Activated CD4-positive, alpha-beta T cell treated with anti-CD3 and anti-CD28 coated beads, Interleukin-10, Interleukin-2, amounts not matched to agents 100 ng/mL and 50 ng/mL, durations not matched to agents 16 hours and 8 hours (primary cell): ENCODE measurements around the gene OAF.
A peak's percentile ranks its signal among the peaks of the same experiment; 100 is the strongest.
"Not testable (repeated sequence)": the region's sequence is repeated elsewhere in the genome, so short reads cannot be mapped to it uniquely, and the experiment has no call there.

Experiments
- DNase-seq: peaks from one replicate; pipeline ENCODE4 v3.0.0-alpha.2; 2020

OAF gene

GRCh38 chr11:120245434-120245833 lies 34.6 kb downstream of the OAF start:
- no peak for DNase-seq

DNA sequence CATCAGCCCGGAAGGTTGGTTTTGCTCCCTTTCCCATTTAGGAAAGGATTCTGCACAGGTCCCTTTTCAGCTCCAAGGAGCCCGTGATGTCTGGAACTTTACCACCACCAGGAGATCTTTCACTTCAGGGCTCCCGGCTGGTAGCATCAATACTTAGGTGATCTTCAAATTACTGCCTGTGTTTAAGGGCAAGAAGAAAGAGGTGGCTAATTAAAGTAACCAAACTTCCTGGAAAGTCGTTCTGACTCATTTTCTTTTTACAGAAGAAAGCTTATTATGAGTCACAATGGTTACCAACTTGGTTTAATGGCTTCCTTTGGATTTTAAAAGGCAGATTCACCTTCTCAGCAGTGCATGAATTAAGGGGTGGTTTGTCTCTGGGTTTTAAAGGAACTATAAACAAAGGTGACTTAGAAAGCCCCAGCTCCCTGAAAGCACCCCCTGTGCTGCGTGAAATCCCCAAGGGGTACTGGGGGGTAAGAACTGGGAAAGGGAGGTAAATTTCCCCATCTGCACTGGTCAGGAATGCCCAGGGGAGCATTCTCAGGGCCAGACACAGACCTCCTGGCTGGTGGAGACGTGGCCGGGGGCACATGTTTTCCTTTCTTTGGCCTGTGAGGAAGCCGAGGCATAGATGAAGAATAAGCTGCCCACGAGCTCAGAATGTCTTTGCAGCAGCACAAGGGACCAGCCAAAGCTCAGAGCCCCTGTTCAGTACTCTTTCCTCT lies 37.9 kb downstream of the OAF start:
- peak; percentile 83 for DNase-seq

DNA sequence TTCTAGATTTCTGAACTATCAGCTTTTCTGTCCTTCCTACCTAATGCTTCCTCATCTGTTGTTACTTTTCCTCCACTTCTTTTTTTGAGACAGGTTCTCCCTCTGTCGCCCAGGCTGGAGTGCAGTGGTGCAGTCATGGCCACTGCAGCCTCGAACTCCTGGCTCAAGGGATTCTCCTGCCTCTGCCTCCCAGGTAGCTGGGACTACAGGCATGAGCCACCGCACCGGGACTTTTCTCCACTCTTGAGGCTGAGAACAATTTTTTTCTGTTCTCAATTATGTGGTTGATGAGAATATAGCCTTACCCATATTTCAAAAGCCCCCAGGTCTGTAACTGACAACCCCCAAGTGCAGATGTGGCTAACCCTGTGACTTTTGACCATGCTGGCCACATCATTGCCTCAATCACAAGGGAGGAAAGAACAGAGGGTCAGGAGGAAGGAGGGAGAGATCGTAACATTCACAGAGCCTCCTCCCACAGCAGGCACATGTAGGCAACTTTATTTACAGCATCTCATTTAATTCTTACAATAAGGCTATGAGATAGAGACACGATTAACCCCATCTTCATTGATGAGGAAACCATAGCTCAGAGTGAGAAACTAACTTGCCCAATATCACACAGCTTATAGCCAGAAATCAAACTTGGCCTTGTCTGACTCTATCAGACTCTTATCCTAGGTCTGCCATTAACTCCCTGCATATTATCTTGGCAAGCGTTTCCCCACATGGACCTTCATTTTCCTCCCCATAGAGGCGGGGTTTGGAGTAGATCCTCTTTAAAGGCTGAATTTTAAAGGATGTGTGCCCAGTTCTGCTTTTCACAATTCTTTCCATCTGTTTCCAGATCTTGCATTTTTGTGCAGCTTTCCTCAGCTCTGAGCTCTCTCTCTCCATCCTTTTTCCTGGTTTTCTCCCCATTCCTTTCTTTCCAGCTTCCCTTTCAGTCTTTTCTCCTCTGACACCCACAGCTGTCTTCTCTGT lies 38.7 kb downstream of the OAF start:
- DNase-seq: no peak

GRCh38 chr11:120253377-120253776 lies 42.5 kb downstream of the OAF start:
- not testable (repeated sequence) for DNase-seq

GRCh38 chr11:120254788-120255518 lies 44.1 kb downstream of the OAF start:
- DNase-seq: no peak

- no peak for DNase-seq
Observed at GRCh38 chr11:120255519-120255866, 44.7 kb downstream of the OAF start.

DNA sequence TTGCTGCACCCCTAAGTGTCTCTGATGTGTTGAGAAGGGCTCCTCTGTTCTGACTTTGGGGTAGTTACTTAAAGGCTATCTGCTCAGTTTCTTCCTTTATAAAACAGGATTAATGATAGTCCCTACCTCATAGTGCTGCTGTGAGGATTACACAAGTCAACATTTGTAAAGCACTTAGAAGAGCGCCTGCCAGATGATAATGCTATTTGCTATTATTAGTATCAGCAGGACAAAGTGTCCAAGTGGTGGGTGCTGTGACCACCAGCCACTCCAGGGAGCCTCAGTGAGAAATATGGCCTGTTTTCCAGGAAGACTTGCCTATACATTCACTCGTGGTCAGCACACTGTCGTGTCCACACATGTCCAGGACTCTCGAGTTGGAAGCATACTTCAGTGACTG lies 45.3 kb downstream of the OAF start:
- no peak for DNase-seq

- DNase-seq: no peak
Observed at GRCh38 chr11:120256779-120257178, 45.9 kb downstream of the OAF start.

GRCh38 chr11:120257346-120257745 lies 46.5 kb downstream of the OAF start:
- DNase-seq: no peak

GRCh38 chr11:120258661-120259060 lies 47.8 kb downstream of the OAF start:
- no peak for DNase-seq

- no peak for DNase-seq
Observed at GRCh38 chr11:120259241-120259640, 48.4 kb downstream of the OAF start.

- DNase-seq: no peak
Observed at GRCh38 chr11:120259988-120260565, 49.2 kb downstream of the OAF start.

DNA sequence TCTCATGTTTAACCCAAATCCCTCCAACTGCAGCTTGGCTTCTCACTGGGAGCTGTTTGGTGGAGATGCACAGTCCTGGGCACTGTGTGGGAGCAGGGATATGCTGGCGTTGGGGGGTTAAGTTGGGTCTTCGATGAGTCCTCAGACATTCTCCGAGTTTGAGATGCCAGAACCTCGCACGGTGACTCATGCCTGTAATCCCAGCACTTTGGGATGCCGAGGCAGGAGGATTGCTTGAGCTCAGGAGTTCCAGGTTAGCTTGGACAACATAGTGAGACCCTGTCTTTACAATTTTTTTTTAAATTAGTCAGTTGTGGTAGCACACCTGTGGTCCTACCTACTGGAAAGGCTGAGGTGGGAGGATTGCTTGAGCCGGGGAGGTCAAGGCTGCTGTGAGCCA lies 49.8 kb downstream of the OAF start:
- no peak for DNase-seq

DNA sequence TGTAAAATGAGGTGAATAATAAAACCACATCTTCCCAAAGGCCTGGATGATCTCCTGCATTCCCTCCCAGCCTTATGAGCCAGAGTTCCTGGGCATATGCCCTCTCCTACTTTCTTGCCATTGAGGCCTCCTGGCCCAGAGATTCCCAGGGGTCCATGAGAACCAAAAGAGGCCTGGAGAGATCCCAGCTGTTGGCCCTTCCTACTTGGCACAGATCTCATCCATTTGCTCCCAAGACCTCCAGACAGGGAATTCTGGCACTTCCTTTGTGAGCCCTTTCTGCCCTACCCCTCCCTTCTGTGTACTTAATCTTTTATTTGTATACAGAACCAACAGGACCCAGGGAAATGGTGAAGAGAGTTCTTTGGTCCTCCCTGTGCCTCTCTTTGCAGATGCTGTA lies 50.5 kb downstream of the OAF start:
- DNase-seq: no peak

GRCh38 chr11:120261931-120262330 lies 51.1 kb downstream of the OAF start:
- DNase-seq: no peak

DNA sequence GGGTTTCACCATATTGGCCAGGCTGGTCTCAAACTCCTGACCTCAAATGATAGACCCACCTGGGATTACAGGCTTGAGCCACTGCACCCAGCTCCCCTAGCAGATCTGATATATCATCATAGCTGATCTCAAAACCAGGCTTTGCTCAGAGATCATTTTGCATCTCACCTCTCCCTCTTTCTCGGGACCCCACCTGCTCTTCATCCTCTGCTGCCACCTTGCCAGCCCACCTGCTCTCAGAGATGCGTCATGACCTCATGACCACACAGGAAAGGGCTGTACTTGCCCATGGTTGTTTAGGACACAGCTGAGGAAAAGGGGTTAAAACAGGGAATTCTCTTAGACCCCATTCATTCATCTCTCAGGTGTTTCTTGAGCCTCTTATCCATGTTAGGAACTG lies 56.5 kb downstream of the OAF start:
- DNase-seq: no peak

DNA sequence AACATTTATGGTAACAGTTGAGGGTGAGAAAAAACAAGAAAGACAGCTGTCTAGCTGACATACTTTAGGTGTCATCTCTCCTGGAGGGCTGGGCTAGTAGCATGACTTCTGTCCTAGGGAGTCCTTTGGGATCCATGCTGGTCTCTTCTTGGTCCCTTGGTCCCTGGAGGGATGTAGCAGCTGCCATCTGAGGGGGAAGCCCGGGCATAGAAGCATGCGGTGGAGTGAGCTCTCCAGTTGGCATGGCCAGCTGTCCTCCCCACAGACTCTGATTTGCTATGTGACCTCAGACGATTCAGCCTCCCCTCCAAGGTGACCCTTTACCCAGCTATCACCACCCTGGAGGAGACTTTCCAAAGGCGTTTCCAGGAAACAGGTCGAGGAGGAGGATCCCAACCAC lies 57.9 kb downstream of the OAF start:
- no peak for DNase-seq

DNA sequence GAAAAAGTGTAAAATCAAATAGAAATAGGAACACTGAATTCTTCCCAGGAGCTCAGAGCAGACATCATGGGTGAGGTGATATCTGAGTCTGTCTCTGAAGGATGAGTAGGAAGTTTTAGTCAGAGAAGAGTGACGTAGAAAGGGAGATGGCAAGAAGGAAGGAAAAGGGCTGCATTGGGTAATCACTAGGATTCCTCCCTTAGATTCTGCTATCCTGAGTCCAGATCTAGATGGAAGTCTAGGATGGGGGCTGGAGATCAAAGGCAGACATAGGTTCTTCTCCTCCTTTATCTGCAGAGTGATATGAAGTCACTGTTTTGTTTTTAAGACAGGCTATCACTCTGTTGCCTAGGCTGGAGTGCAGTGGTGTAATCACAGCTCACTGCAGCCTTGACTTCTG lies 59.6 kb downstream of the OAF start:
- no peak for DNase-seq

DNA sequence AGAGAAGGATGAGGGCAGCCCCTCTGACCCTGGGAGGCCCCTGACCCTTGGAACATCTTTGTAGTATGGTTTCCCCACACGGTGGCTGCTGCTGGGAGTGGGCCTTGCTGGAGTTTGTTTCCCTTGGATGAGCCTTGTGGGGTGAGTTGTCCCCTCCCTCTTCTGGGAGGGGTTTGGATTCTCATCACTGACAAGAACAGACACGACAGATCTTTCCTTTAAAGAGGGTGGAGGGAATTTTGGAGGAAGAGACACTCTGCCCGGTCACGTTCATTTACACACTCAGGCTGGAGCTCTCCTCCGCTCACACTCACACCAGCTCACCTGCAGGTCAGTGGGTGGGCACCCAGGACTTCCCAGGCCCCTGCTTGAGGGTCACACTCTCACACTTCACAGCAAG lies 60.8 kb downstream of the OAF start:
- DNase-seq: no peak

GRCh38 chr11:120272303-120272702 lies 61.5 kb downstream of the OAF start:
- no peak for DNase-seq

- no peak for DNase-seq
Observed at GRCh38 chr11:120273432-120273831, 62.6 kb downstream of the OAF start.

DNA sequence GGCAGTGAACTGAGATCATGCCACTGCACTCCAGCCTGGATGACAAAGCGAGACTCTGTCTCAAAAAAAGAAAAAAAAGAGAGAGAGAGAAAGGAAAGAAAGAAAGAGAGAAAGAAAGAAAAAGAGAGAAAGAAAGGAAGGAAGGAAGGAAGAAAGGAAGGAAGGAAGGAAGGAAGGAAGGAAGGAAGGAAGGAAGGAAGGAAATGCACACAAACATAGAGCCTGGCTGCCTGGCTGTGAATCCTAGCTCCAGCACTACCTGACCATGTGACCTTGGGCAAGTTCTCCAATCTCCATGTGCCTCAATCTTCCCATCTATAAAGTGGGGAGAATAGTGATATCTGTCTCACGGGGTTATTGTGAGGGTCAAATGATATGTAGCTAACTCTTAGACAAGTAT lies 63.1 kb downstream of the OAF start:
- not testable (repeated sequence) for DNase-seq

- no peak for DNase-seq
Observed at GRCh38 chr11:120279502-120279901, 68.7 kb downstream of the OAF start.
